Measurements from ENCODE around the gene ARHGEF16.

Gene ARHGEF16

DNA sequence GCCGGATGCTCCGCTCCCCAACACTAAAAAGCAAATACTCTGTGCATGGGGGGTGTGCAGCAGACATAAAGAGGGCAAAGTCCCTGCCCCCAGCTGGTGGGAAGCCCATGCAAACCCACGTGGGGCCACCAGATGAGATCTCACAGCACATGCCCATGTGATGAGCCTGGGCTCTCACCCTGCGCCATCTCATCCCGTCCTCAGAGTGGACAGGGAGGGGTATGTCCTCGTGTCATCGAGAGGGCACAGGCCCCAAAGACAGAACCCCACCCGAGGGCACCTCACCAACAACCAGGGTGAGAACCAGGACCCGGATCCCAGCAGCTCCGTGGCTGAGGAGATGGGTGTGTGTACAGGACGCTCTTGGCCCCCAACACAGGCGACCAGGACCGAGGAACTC is 25.1 kb upstream of the ARHGEF16 start:
- H3K4me3 ChIP-seq (ENCODE audit: low read depth, low read length) = no peak overlapping the region
- no peak for DNase-seq (ENCODE audit: low read depth)
- TF ChIP-seq, protein P1, sequence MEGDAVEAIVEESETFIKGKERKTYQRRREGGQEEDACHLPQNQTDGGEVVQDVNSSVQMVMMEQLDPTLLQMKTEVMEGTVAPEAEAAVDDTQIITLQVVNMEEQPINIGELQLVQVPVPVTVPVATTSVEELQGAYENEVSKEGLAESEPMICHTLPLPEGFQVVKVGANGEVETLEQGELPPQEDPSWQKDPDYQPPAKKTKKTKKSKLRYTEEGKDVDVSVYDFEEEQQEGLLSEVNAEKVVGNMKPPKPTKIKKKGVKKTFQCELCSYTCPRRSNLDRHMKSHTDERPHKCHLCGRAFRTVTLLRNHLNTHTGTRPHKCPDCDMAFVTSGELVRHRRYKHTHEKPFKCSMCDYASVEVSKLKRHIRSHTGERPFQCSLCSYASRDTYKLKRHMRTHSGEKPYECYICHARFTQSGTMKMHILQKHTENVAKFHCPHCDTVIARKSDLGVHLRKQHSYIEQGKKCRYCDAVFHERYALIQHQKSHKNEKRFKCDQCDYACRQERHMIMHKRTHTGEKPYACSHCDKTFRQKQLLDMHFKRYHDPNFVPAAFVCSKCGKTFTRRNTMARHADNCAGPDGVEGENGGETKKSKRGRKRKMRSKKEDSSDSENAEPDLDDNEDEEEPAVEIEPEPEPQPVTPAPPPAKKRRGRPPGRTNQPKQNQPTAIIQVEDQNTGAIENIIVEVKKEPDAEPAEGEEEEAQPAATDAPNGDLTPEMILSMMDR (IDR thresholded peaks at IDR 0.05; ENCODE audit: low read depth, low read length, missing control alignments) = no peak

DNA sequence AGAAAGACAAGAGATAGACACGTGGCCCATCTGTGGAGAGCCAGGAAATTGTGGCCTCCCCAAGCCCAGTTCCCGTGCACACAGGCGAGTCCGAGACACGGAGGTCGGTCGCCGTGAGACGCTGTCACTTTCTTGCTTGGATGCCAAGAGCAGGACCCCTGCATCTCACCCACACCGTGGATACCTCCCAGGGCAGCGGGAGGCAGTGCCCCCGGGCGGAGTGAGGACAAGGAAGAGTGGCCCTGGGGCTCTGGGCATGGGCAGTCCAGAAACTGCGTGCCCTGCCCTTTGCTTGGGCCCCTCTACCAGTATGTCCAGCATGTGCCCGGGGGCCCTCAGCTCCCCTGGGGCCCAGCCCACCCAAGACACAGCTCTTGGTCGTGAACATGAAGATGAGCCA is 24.7 kb upstream of the ARHGEF16 start:
- TF ChIP-seq, protein P1 (IDR thresholded peaks at IDR 0.05; ENCODE audit: low read depth, low read length, missing control alignments) = no peak
- no peak for DNase-seq (ENCODE audit: low read depth)

DNA sequence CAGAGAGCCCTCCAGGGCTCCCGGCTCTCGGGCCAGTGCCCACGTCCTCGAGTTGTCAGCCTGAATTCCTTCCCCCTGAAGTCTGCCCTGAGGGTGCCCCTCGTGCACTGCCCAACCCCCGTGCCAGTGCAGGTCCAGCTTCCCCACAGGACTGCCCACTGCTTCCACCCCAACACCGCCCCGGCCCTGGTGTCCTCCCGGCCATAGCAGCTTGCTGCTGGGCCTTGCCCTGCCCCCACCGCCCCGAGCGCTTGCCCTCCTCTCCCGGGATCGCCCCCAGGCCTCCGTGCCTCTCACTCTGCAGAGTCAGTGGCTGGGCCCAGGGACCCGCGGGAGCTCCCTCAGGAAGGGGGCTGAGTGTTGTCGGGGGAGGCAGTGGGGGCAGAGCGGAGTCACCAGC is 24.1 kb upstream of the ARHGEF16 start:
- DNase-seq (ENCODE audit: low read depth) = no peak
- TF ChIP-seq, protein P1 (IDR thresholded peaks at IDR 0.05; ENCODE audit: low read depth, low read length, missing control alignments) = no peak
- H3K4me3 ChIP-seq (ENCODE audit: low read depth, low read length) = no peak overlapping the region

More for the DNA sequence above, 24.7 kb upstream of the ARHGEF16 start:
- H3K4me3 ChIP-seq (ENCODE audit: low read depth, low read length) = no peak overlapping the region

DNA sequence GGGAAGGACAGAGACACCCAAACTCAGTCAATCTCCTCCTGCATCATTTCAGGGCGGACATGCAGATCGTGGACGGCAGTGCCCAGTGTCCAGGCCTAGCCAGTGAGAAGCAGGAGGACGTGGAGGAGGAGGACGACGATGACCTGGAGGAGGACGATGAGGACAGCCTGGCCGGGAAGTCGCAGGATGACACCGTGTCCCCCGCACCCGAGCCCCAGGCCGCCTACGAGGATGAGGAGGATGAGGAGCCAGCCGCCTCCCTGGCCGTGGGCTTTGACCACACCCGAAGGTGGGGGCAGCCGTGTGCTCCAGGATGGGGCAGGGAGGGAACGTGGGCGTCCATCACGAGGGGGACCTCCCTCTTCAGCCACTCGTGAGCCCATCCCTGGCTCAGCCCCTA is 23.6 kb upstream of the ARHGEF16 start:
- H3K4me3 ChIP-seq (ENCODE audit: low read depth, low read length) = no peak overlapping the region
- TF ChIP-seq, protein P1 (IDR thresholded peaks at IDR 0.05; ENCODE audit: low read depth, low read length, missing control alignments) = no peak
- no peak for DNase-seq (ENCODE audit: low read depth)

DNA sequence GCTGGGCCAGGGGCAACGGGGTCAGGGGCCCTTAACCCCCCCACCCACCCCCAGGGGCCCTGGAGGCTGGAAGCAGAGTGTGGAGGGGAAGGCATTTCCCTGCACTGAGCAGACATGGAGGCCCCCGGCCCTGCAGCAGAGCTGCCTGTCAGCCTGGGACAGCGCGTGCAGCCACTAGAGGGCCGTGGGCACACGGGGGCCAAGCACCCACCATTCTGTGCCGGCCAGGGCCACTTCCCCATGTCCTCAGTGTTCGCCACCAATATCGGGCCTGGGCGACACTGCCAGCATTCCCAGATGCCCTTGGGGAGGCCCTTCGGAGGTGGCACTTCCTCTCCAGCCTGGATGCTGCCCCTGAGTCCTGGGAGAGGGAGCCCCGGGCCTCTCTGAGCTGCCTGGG is 23.2 kb upstream of the ARHGEF16 start:
- TF ChIP-seq, protein P1 (IDR thresholded peaks at IDR 0.05; ENCODE audit: low read depth, low read length, missing control alignments) = peak; percentile 29
- DNase-seq (ENCODE audit: low read depth) = no peak
- no peak overlapping the region for H3K4me3 ChIP-seq (ENCODE audit: low read depth, low read length)

DNA sequence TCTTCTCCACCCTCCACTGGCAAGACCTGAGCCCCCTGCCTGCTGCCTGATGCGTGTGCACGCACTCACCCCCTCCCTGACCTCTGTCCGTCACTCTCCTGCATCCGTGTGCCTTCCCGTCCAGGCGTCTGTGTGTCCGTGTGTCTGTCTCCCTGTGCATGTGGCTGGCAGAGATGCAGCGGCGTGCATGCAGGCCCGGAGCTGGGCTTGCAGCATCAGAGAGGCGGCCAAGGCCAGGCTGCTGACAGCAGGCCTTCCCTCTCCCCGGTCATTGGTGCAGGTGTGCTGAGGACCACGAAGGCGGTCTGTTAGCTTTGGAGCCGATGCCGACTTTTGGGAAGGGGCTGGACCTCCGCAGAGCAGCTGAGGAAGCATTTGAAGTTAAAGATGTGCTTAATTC is 22.8 kb upstream of the ARHGEF16 start:
- H3K4me3 ChIP-seq (ENCODE audit: low read depth, low read length) = no peak overlapping the region
- TF ChIP-seq, protein P1 (IDR thresholded peaks at IDR 0.05; ENCODE audit: low read depth, low read length, missing control alignments) = no peak
- DNase-seq (ENCODE audit: low read depth) = no peak

DNA sequence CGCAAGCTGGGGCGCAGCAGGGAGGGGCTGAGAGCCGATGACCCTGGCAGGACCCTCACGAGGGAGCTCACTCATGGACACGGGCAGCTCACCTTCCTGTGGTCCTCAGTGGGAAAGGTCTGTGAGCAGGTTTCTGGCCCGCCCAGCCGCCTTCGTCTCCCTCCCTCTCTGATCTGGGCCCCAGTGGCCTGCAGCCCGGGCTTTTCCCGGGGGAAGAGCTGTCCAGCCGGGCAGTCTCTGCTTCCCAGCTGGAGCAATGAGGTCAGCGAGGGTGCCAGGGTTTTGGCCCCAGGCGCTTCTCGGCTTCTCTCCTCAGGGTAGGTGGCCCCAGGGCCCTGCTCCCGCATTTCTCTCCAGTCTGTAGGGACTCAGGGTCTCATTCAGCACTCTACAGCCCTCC is 22.2 kb upstream of the ARHGEF16 start:
- no peak overlapping the region for H3K4me3 ChIP-seq (ENCODE audit: low read depth, low read length)
- no peak for DNase-seq (ENCODE audit: low read depth)
- TF ChIP-seq, protein P1 (IDR thresholded peaks at IDR 0.05; ENCODE audit: low read depth, low read length, missing control alignments) = no peak
